Keratinocyte (primary cell): ENCODE data around the gene RAC2. TPM values are rescaled to one million over a fixed set of nuclear protein-coding genes. Genes with fewer than 3 reads are reported as not detected.

Source experiments
- DNase-seq: peaks from one replicate; pipeline ENCODE4 v3.0.0-alpha.2; 2011; ENCODE audit warnings: low read depth, missing footprints, low spot score
- FAIRE-seq: peaks from 2 replicates; lab custom pipeline; 2011; peaks lifted over from hg19 to GRCh38; lab: Jason Lieb, UNC
- H2AFZ ChIP-seq: 2 replicates; pipeline ENCODE4 v1.6.0; 2012; ENCODE audit warnings: low read length, control low read depth, inconsistent platforms; ENCODE audit not compliant: control insufficient read depth
- H3K27ac ChIP-seq: 2 replicates; pipeline ENCODE4 v1.5.1; 2011; ENCODE audit warnings: low read length; ENCODE audit not compliant: control insufficient read depth, insufficient read depth
- H3K27me3 ChIP-seq: 3 replicates; pipeline ENCODE4 v1.6.0; 2011; ENCODE audit warnings: low read length; ENCODE audit not compliant: control insufficient read depth, insufficient read depth; ENCODE audit errors: extremely low read depth
- H3K36me3 ChIP-seq, 2 experiments: 2 replicates in 1 of 2; 3 replicates in 1 of 2; pipeline ENCODE4 v1.5.1; 2011; ENCODE audit warnings: low read length in 2 of 2, mild to moderate bottlenecking in 1 of 2; ENCODE audit not compliant: control insufficient read depth in 2 of 2, insufficient read depth in 2 of 2; ENCODE audit errors: extremely low read depth in 1 of 2
- H3K4me1 ChIP-seq: 3 replicates; pipeline ENCODE4 v1.5.1; 2011; ENCODE audit warnings: low read length; ENCODE audit not compliant: control insufficient read depth, insufficient read depth; ENCODE audit errors: extremely low read depth
- H3K4me2 ChIP-seq: 3 replicates; pipeline ENCODE4 v1.6.0; 2011; ENCODE audit warnings: low read depth, low read length; ENCODE audit not compliant: control insufficient read depth, insufficient read depth; ENCODE audit errors: extremely low read depth
- H3K4me3 ChIP-seq, 3 experiments: fragments of 200-600 bp in 1 of 3; sonication (generic) in 1 of 3; 2 replicates in 2 of 3; 3 replicates in 1 of 3; pipeline ENCODE4 v1.5.1; 2011 to 2016; ENCODE audit warnings: low read length in 3 of 3, mild to moderate bottlenecking in 3 of 3, control low read depth in 2 of 3, inconsistent platforms in 1 of 3, low read depth in 1 of 3, mixed read lengths in 1 of 3, mixed run types in 1 of 3, moderate library complexity in 1 of 3; ENCODE audit not compliant: control insufficient read depth in 2 of 3, insufficient read depth in 2 of 3; ENCODE audit errors: extremely low read depth in 1 of 3
- H3K79me2 ChIP-seq: 2 replicates; pipeline ENCODE4 v1.6.0; 2012; ENCODE audit warnings: low read length; ENCODE audit not compliant: control insufficient read depth, insufficient read depth
- H3K9ac ChIP-seq: 3 replicates; pipeline ENCODE4 v1.6.0; 2011; ENCODE audit warnings: low read length; ENCODE audit not compliant: control insufficient read depth, insufficient read depth; ENCODE audit errors: extremely low read depth
- H3K9me1 ChIP-seq: 3 replicates; pipeline ENCODE4 v1.6.0; 2011; ENCODE audit warnings: low read length; ENCODE audit not compliant: control insufficient read depth, insufficient read depth; ENCODE audit errors: extremely low read depth
- H3K9me3 ChIP-seq: 2 replicates; pipeline ENCODE4 v1.5.1; 2012; ENCODE audit warnings: low read depth, low read length; ENCODE audit not compliant: control insufficient read depth
- H4K20me1 ChIP-seq: 3 replicates; pipeline ENCODE4 v1.6.0; 2011; ENCODE audit warnings: low read length; ENCODE audit not compliant: control insufficient read depth, insufficient read depth; ENCODE audit errors: extremely low read depth
- EZH2 ChIP-seq: IDR thresholded peaks from one replicate; pipeline ENCODE4 v1.6.1; 2012; ENCODE audit warnings: inconsistent platforms, mild to moderate bottlenecking, low read length, moderate library complexity
- dilution Hi-C: fragments of 300-500 bp; cut with MboI; formaldehyde crosslinking; loops from one replicate; pipeline ENCODE4 v1.7.0; 2020; ENCODE audit warnings: low sequenced_read_pairs; ENCODE audit not compliant: extremely low pct_ligation_motif_present
- polyA plus RNA-seq, 5 experiments: library from polyadenylated mRNA; depleted of rRNA in 3 of 5; stranded (reverse) in 3 of 5; stranded (forward) in 1 of 5; unstranded in 1 of 5; fragments of >200 nt; gene quantifications; 1 replicate in 1 of 5; 2 replicates in 3 of 5; 3 replicates in 1 of 5; pipeline versions ENCODE4 v1.2.1 to v1.2.3, GENCODE V29; 2011 to 2012; ENCODE audit warnings: missing spikeins in 2 of 5, low read depth in 1 of 5, low replicate concordance in 1 of 5
- TF ChIP-seq, protein P1 (sequence below), 3 experiments: IDR thresholded peaks in 1 of 3; conservative IDR thresholded peaks in 1 of 3; optimal IDR thresholded peaks in 1 of 3; 2 replicates in 2 of 3; 3 replicates in 1 of 3; pipeline versions ENCODE3 to v1.5.1; 2011; ENCODE audit warnings: low read length in 3 of 3, mild to moderate bottlenecking in 3 of 3, moderate library complexity in 2 of 3, control low read depth in 1 of 3, inconsistent platforms in 1 of 3; ENCODE audit not compliant: insufficient read depth in 2 of 3; ENCODE audit errors: extremely low read depth in 1 of 3

The RAC2 gene
- polyA plus RNA-seq, 1 donor (not counting 4 experiments of a cell fraction or from before 2014, with no cell fraction given) = 78.6 TPM

DNA sequence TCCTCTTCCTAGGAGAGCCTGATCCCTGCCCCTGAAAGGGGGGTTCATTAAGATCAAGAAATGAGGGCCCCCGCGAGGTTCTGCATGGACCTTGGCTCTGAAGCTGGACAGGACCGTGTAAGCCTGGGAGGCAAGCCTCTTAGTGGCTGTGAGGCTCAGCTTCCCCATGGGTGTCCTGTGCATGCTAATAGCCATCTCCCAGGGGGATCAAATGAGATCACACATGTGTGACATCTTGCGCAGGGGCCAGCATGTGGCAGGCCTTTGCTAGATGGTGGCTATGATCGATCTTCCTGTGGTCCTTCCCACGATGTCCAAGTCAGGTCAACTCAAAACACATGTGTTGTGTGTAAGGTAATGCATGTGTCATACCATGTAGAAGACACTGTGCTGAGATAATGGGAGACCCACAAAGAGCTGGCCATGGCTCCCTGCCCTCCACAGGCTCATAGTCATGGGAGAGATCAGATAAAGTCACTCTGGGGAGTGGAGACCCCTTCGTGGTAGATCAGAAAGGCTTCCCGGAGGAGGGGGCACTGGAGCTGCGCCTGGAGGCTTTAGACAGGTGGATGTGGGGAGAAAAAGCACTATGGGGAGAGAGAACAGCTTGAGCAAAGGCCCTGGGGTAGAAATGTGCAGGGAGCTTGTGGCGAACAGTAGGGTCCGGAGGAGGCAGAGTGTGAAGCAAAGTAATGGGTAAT lies 3.7 kb downstream of the RAC2 start:
- no peak for DNase-seq
- no peak overlapping the region for H3K27ac ChIP-seq
- no peaks in the 10 kb centered on the region for H3K9me3 ChIP-seq
- peaks cover 3% of the 10 kb centered on the region for H4K20me1 ChIP-seq
- peaks cover 26% of the 10 kb centered on the region for H3K4me1 ChIP-seq
- no peak overlapping the region for H3K4me3 ChIP-seq
- peaks cover 22% of the 10 kb centered on the region for H3K79me2 ChIP-seq
- H3K4me2 ChIP-seq = no peak overlapping the region
- dilution Hi-C loops = no loop called here
- peaks cover 20 to 39% of the 10 kb centered on the region in 2 experiments for H3K36me3 ChIP-seq
- H2AFZ ChIP-seq = no peak overlapping the region
- TF ChIP-seq, protein P1, sequence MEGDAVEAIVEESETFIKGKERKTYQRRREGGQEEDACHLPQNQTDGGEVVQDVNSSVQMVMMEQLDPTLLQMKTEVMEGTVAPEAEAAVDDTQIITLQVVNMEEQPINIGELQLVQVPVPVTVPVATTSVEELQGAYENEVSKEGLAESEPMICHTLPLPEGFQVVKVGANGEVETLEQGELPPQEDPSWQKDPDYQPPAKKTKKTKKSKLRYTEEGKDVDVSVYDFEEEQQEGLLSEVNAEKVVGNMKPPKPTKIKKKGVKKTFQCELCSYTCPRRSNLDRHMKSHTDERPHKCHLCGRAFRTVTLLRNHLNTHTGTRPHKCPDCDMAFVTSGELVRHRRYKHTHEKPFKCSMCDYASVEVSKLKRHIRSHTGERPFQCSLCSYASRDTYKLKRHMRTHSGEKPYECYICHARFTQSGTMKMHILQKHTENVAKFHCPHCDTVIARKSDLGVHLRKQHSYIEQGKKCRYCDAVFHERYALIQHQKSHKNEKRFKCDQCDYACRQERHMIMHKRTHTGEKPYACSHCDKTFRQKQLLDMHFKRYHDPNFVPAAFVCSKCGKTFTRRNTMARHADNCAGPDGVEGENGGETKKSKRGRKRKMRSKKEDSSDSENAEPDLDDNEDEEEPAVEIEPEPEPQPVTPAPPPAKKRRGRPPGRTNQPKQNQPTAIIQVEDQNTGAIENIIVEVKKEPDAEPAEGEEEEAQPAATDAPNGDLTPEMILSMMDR (optimal IDR thresholded peaks at IDR 0.05 in 1 of 3, IDR thresholded peaks at IDR 0.05 in 1 of 3, conservative IDR thresholded peaks at IDR 0.05 in 1 of 3; ENCODE audit: extremely low read depth in 1 of 3, insufficient read depth in 2 of 3, low read length in 3 of 3) = no peak
- TF ChIP-seq EZH2 = no peak
- FAIRE-seq = peak; percentile 20
- no peaks in the 10 kb centered on the region for H3K27me3 ChIP-seq
- no peaks in the 10 kb centered on the region for H3K9me1 ChIP-seq
- no peak overlapping the region for H3K9ac ChIP-seq

DNA sequence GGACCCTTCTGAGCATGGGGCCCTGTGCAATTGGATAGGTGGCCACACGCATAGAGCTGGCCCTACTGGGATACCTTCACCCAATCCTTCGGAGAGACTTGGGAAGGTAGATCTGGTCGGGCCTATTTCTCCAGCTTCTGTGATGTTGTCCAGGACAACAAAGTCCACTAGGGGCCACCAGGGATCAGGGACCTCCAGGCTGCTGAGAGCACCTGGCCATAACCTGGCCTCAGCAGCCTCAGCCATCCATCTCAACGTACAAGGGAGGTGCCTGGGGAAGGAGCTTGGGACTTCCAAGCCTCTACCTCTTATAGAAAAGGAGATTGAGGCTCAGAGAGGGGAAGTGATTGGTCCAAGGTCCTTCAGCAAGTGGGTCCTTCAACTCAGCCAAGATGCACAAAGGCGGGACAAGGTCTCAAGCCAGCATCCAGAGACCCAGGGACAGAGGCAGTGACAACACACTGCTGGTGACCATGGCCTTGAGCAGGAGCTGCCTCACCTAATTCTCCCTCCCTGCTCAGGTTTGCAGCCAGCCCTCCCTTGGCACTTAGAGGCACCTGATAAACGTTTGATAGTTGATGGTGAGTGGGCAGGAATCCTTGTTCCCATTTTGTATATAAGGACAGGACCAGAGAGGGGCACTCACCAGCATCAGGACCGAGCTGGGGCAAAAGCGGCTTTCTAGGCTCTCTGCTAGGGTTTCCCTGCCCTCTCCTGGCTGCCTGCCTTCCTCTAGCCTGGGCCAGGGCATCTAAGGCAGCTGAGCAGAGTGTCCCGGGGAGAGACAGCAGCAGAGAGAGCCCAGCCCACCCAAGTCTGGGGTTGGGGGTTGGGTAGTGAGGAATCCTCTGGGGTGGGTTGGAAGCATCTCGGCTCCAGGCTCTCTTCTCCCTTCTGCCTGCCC lies 4.5 kb downstream of the RAC2 start:
- peaks cover 26% of the 10 kb centered on the region for H3K79me2 ChIP-seq
- no peak overlapping the region for H3K27ac ChIP-seq
- H2AFZ ChIP-seq = no peak overlapping the region
- peaks cover 20 to 47% of the 10 kb centered on the region in 2 experiments for H3K36me3 ChIP-seq
- no peaks in the 10 kb centered on the region for H3K27me3 ChIP-seq
- dilution Hi-C loops = no loop called here
- peaks cover 6% of the 10 kb centered on the region for H4K20me1 ChIP-seq
- H3K9me3 ChIP-seq = no peaks in the 10 kb centered on the region
- FAIRE-seq (no peak), DNase-seq (no peak)
- peaks cover 34% of the 10 kb centered on the region for H3K4me1 ChIP-seq
- TF ChIP-seq EZH2 = no peak
- TF ChIP-seq, protein P1 (optimal IDR thresholded peaks at IDR 0.05 in 1 of 3, IDR thresholded peaks at IDR 0.05 in 1 of 3, conservative IDR thresholded peaks at IDR 0.05 in 1 of 3; ENCODE audit: extremely low read depth in 1 of 3, insufficient read depth in 2 of 3, low read length in 3 of 3) = no peak
- H3K9me1 ChIP-seq = no peaks in the 10 kb centered on the region
- no peak overlapping the region for H3K4me2 ChIP-seq
- no peak overlapping the region for H3K9ac ChIP-seq
- no peak overlapping the region for H3K4me3 ChIP-seq
